Measurements from ENCODE around the gene MTG2.

DNA sequence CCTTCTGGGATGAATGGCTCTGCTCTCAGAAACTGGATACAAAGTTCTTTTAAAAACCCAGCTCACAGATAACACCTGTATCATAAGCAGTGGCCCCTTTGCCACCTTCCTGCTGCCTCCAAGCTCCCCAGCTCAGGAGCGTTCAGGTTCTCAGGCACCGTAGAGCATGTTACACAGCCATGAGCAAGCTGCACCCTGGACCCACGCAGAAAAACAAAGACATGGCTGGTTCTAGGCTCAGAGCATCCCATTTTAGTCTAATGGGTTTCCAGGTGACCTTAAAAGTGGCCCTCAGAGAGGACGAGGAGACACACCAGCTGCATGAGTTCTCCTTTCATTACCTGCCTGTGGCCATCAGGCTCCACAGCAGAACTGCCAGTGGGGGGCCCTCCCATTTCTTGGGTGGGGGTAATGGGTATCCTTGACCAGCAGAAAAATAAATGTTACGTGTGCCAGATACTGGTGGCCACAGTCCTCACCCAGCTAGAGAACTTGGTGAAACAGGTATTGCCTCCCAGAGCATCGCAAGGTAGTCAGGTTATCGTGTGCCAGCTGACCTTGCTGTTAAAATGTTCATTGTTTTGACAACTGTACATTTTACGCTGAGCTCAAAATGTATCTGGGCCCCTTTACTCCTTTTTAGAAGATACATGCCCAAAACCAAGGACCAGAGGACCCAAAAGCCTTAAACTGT is 47.1 kb upstream of the MTG2 start:
- TF ChIP-seq EZH2 (IDR thresholded peaks at IDR 0.05; ENCODE audit: borderline replicate concordance, control insufficient read depth, low read depth, low read length) (no peak), TARDBP (IDR thresholded peaks at IDR 0.05; ENCODE audit: borderline replicate concordance) (no peak), POLR2AphosphoS5 (IDR thresholded peaks at IDR 0.05; ENCODE audit: low read length) (peak; percentile 76), RCOR1 (conservative IDR thresholded peaks at IDR 0.05; ENCODE audit: low read depth, low read length) (no peak)

Data from GM12878 (cell line).